Neural crest cell (in vitro differentiated cells): Measurements from ENCODE around the gene SYNGR4. TPM values are rescaled to one million over a fixed set of nuclear protein-coding genes. Genes with fewer than 3 reads are reported as not detected.
A peak's percentile ranks its signal among the peaks of the same experiment; 100 is the strongest.

Experiments used
- DNase-seq: peaks from one replicate; pipeline ENCODE4 v3.0.0; 2021; ENCODE audit warnings: low read depth, mixed read lengths, low spot score
- H3K27ac Mint-ChIP-seq: one replicate; pipeline ENCODE4 v1.8.0; 2021; ENCODE audit warnings: mild to moderate bottlenecking, mixed read lengths; ENCODE audit not compliant: unreplicated experiment
- H3K27me3 Mint-ChIP-seq: 2 replicates; pipeline ENCODE4 v1.8.0; 2021; ENCODE audit warnings: low read depth, mild to moderate bottlenecking, mixed read lengths
- H3K36me3 Mint-ChIP-seq: 2 replicates; pipeline ENCODE4 v1.8.0; 2021; ENCODE audit warnings: low read depth, mild to moderate bottlenecking, mixed read lengths
- H3K4me1 Mint-ChIP-seq: 2 replicates; pipeline ENCODE4 v1.8.0; 2021; ENCODE audit warnings: mixed read lengths
- H3K4me3 Mint-ChIP-seq: one replicate; pipeline ENCODE4 v1.8.0; 2021; ENCODE audit warnings: mild to moderate bottlenecking, mixed read lengths
- H3K9me3 Mint-ChIP-seq: 2 replicates; pipeline ENCODE4 v1.8.0; 2021; ENCODE audit warnings: mixed read lengths
- CTCF ChIP-seq: fragments of 200-600 bp; sonication (generic); conservative IDR thresholded peaks from 2 replicates; pipeline ENCODE4 v1.5.0; 2021; ENCODE audit warnings: antibody characterized with exemption, mild to moderate bottlenecking
- total RNA-seq: library from RNA; stranded (reverse); gene quantifications from 2 replicates; pipeline ENCODE4 v1.2.1, GENCODE V29; 2021

SYNGR4 gene
- total RNA-seq, 1 donor from 2014 or later, result not detected

- Mint-ChIP-seq H3K27me3 (peaks cover 67% of the 10 kb centered on the region), H3K4me3 (peak overlapping the region; percentile 31), H3K36me3 (peaks cover 3% of the 10 kb centered on the region), H3K27ac (no peak overlapping the region), H3K4me1 (peaks cover 41% of the 10 kb centered on the region), H3K9me3 (no peaks in the 10 kb centered on the region)
- TF ChIP-seq CTCF, result no peak
- DNase-seq, result no peak
Measured at GRCh38 chr19:48396824-48397176, 32.6 kb downstream of the SYNGR4 start.

- H3K4me3 Mint-ChIP-seq, result peak overlapping the region; percentile 76
- H3K36me3 Mint-ChIP-seq, result peaks cover 3% of the 10 kb centered on the region
- TF ChIP-seq CTCF, result no peak
- peaks cover 45% of the 10 kb centered on the region for H3K4me1 Mint-ChIP-seq
- H3K27me3 Mint-ChIP-seq, result peaks cover 65% of the 10 kb centered on the region
- no peak for DNase-seq
- no peaks in the 10 kb centered on the region for H3K9me3 Mint-ChIP-seq
- H3K27ac Mint-ChIP-seq, result no peak overlapping the region
Measured at GRCh38 chr19:48397263-48398101, 33.3 kb downstream of the SYNGR4 start.

- H3K4me3 Mint-ChIP-seq, result peak overlapping the region; percentile 76
- H3K27me3 Mint-ChIP-seq, result peaks cover 60% of the 10 kb centered on the region
- peaks cover 41% of the 10 kb centered on the region for H3K4me1 Mint-ChIP-seq
- no peak for DNase-seq
- H3K9me3 Mint-ChIP-seq, result no peaks in the 10 kb centered on the region
- peaks cover 3% of the 10 kb centered on the region for H3K36me3 Mint-ChIP-seq
- TF ChIP-seq CTCF, result no peak
- H3K27ac Mint-ChIP-seq, result no peak overlapping the region
Measured at GRCh38 chr19:48398102-48398374, 33.9 kb downstream of the SYNGR4 start.

GRCh38 chr19:48398375-48399235 is 34.4 kb downstream of the SYNGR4 start:
- Mint-ChIP-seq H3K27ac (no peak overlapping the region), H3K4me1 (peaks cover 44% of the 10 kb centered on the region), H3K36me3 (peaks cover 3% of the 10 kb centered on the region), H3K9me3 (no peaks in the 10 kb centered on the region), H3K4me3 (peak overlapping the region; percentile 64), H3K27me3 (peaks cover 61% of the 10 kb centered on the region)
- no peak for TF ChIP-seq CTCF
- peak; percentile 70 for DNase-seq

- H3K4me3 Mint-ChIP-seq, result peak overlapping the region; percentile 68
- peak; percentile 51 for DNase-seq
- H3K27ac Mint-ChIP-seq, result peak overlapping the region; percentile 96
- H3K4me1 Mint-ChIP-seq, result peaks cover 41% of the 10 kb centered on the region
- H3K36me3 Mint-ChIP-seq, result peaks cover 3% of the 10 kb centered on the region
- no peak for TF ChIP-seq CTCF
- H3K27me3 Mint-ChIP-seq, result peaks cover 47% of the 10 kb centered on the region
- no peaks in the 10 kb centered on the region for H3K9me3 Mint-ChIP-seq
Measured at GRCh38 chr19:48400018-48400742, 36.0 kb downstream of the SYNGR4 start.
